Measurements from ENCODE around the gene ETNK2.

- TF ChIP-seq CTCF (IDR thresholded peaks at IDR 0.05) (no peak), EZH2 (IDR thresholded peaks at IDR 0.05; ENCODE audit: borderline replicate concordance, insufficient read depth, low read depth, low read length, poor library complexity, severe bottlenecking) (no peak)
Measured at GRCh38 chr1:204152310-204153044, 633 bp upstream of the ETNK2 start.
